GM12875 (cell line): ENCODE results near the gene ADPRHL1.

ENCODE experiments used
- H3K4me3 ChIP-seq: one replicate; pipeline ENCODE4 v1.5.1; 2011; ENCODE audit warnings: low read depth, low read length, control low read depth
- CTCF ChIP-seq: IDR thresholded peaks from 2 replicates; pipeline ENCODE4 v1.5.1; 2011; ENCODE audit warnings: low read depth, mild to moderate bottlenecking, control low read depth, inconsistent platforms, low read length, moderate library complexity, borderline replicate concordance; ENCODE audit not compliant: insufficient read depth

ADPRHL1 gene

GRCh38 chr13:113479179-113479578 lies 25.9 kb upstream of the ADPRHL1 start:
- TF ChIP-seq CTCF = no peak
- H3K4me3 ChIP-seq = no peak overlapping the region

- TF ChIP-seq CTCF = no peak
Observed at GRCh38 chr13:113477724-113478123, 24.4 kb upstream of the ADPRHL1 start.

GRCh38 chr13:113476811-113477210 lies 23.5 kb upstream of the ADPRHL1 start:
- no peak for TF ChIP-seq CTCF
- no peak overlapping the region for H3K4me3 ChIP-seq

More at GRCh38 chr13:113477724-113478123, 24.4 kb upstream of the ADPRHL1 start:
- H3K4me3 ChIP-seq = no peak overlapping the region

- TF ChIP-seq CTCF = no peak
- H3K4me3 ChIP-seq = no peak overlapping the region
Observed at GRCh38 chr13:113475911-113476310, 22.6 kb upstream of the ADPRHL1 start.

- H3K4me3 ChIP-seq = no peak overlapping the region
- TF ChIP-seq CTCF = no peak
Observed at GRCh38 chr13:113475280-113475679, 22.0 kb upstream of the ADPRHL1 start.

- TF ChIP-seq CTCF = no peak
- no peak overlapping the region for H3K4me3 ChIP-seq
Observed at GRCh38 chr13:113474179-113474578, 20.9 kb upstream of the ADPRHL1 start.

- no peak overlapping the region for H3K4me3 ChIP-seq
- no peak for TF ChIP-seq CTCF
Observed at GRCh38 chr13:113472355-113473025, 19.2 kb upstream of the ADPRHL1 start.
